Left lung (tissue), 14 donors: ENCODE measurements around the gene HUWE1. TPM values are rescaled to one million over a fixed set of nuclear protein-coding genes. Genes with fewer than 3 reads are reported as not detected.

Source experiments
- ATAC-seq: fragments of 200-7000 bp; cut with Tn5 transposase; one replicate; pipeline ENCODE4 v1.9.1; 2020; ENCODE audit warnings: moderate library complexity
- DNase-seq, 4 donors: peaks; one replicate each; pipeline ENCODE4 v3.0.0-alpha.2; 2013 to 2020
- H3K27ac ChIP-seq, 2 donors: fragments of 200-600 bp; sonication (generic) in 1 of 2; one replicate each; pipeline versions ENCODE4 v1.5.0 to v1.8.0; 2020 to 2021
- H3K27me3 ChIP-seq, 2 donors: fragments of 200-600 bp; sonication (generic) in 1 of 2; one replicate each; pipeline versions ENCODE4 v1.5.0 to v1.8.0; 2020 to 2021
- H3K36me3 ChIP-seq, 2 donors: fragments of 200-600 bp; sonication (generic) in 1 of 2; one replicate each; pipeline versions ENCODE4 v1.5.0 to v1.8.0; 2020 to 2021
- H3K4me1 ChIP-seq, 2 donors: fragments of 200-600 bp; one replicate each; pipeline ENCODE4 v1.8.0; 2021
- H3K4me3 ChIP-seq, 2 donors: fragments of 200-600 bp; sonication (generic) in 1 of 2; one replicate each; pipeline versions ENCODE4 v1.5.0 to v1.8.0; 2020 to 2021; ENCODE audit warnings: mild to moderate bottlenecking in 1 of 2
- H3K9me3 ChIP-seq, 2 donors: fragments of 200-600 bp; sonication (generic) in 1 of 2; one replicate each; pipeline versions ENCODE4 v1.5.0 to v1.8.0; 2020 to 2021
- CTCF ChIP-seq, 2 donors: fragments of 200-600 bp; sonication (generic) in 1 of 2; IDR thresholded peaks; one replicate each; pipeline versions ENCODE4 v1.5.0 to v1.8.0; 2021; ENCODE audit warnings: antibody characterized with exemption in 2 of 2
- intact Hi-C, 2 donors: fragments of 100-400 bp; cut with DNase I; formaldehyde crosslinking; loops; one replicate each; pipeline versions ENCODE4 v1.11.2 to v1.14.2; 2022
- long read RNA-seq, 12 donors: library from polyadenylated mRNA in 2 of 12; unstranded in 2 of 12; transcript quantifications; one replicate each; pipeline ENCODE4 v2.0.0 and lab custom pipeline, GENCODE V29; 2019 to 2026
- polyA plus RNA-seq, 6 donors: library from polyadenylated mRNA; unstranded; fragments of 120-200 nt; gene quantifications; one replicate each; pipeline ENCODE4 v1.2.1, GENCODE V29; 2013; ENCODE audit not compliant: insufficient read length in 6 of 6
- total RNA-seq, 2 donors: library from RNA; stranded (reverse); fragmentation: NEBNext Ultra II Directional; extraction: Animal tissue kit (Norgen Biotek cat#: 25700); gene quantifications; one replicate each; pipeline ENCODE4 v1.2.1, GENCODE V29; 2021
- donor health status: DM: no; HTN: yes; CAD: no.
- donor health status: DM: no; HTN: no; CAD: no.

Gene HUWE1
- total RNA-seq: 100 to 1,000 TPM; 163 to 200 TPM
- 100 to 1,000 TPM; 138 to 157 (median 148) TPM for polyA plus RNA-seq
- long read RNA-seq, donor 1, partial matches to known transcripts: 22 of 23 reads
- long read RNA-seq, donor 1, other reads (novel, unspliced or antisense): 0 of 23 reads
- long read RNA-seq, donor 2, partial matches to known transcripts: 5 of 6 reads
- long read RNA-seq, donor 2, other reads (novel, unspliced or antisense): 0 of 6 reads
- long read RNA-seq, donor 3: 0 reads
- long read RNA-seq, donor 4, partial matches to known transcripts: 3 of 3 reads
- long read RNA-seq, donor 4, other reads (novel, unspliced or antisense): 0 of 3 reads
- long read RNA-seq, donor 5, full-length matches to known transcripts: 1 of 6 reads
- long read RNA-seq, donor 5, partial matches to known transcripts: 5 of 6 reads
- long read RNA-seq, donor 5, other reads (novel, unspliced or antisense): 0 of 6 reads
- long read RNA-seq, donor 6: 0 reads
- long read RNA-seq, donor 7: 0 reads
- long read RNA-seq, donor 8, partial matches to known transcripts: 44 of 45 reads
- long read RNA-seq, donor 8, other reads (novel, unspliced or antisense): 0 of 45 reads
- long read RNA-seq, donor 9: 0 reads
- long read RNA-seq, donor 10, partial matches to known transcripts: 1 of 3 reads
- long read RNA-seq, donor 10, other reads (novel, unspliced or antisense): 2 of 3 reads
- long read RNA-seq, donor 11, partial matches to known transcripts: 5 of 5 reads
- long read RNA-seq, donor 11, other reads (novel, unspliced or antisense): 0 of 5 reads
- long read RNA-seq, donor 12, partial matches to known transcripts: 16 of 16 reads
- long read RNA-seq, donor 12, other reads (novel, unspliced or antisense): 0 of 16 reads

GRCh38 chrX:53686151-53686885 is at the start of gene HUWE1:
Gene HUWE1, minus strand, starts transcription at chrX:53686719. Its CDS starts 32,612 bp downstream, at chrX:53654107.
- ATAC-seq (peak; percentile 71), DNase-seq (peak; percentile 63 to 92 (median 84))
- H3K36me3 ChIP-seq: no peaks in the 10 kb centered on the region
- TF ChIP-seq CTCF (IDR thresholded peaks at IDR 0.05): no peak
- H3K9me3 ChIP-seq: no peaks in the 10 kb centered on the region
- no peaks in the 10 kb centered on the region for H3K27me3 ChIP-seq
- intact Hi-C loops: no loop called here
- peak within 1 kb of the TSS; percentile 49 to 60 for H3K4me3 ChIP-seq
- H3K27ac ChIP-seq: peak within 1 kb of the TSS; percentile 85 to 89
- H3K4me1 ChIP-seq: peaks cover 0 to 20% of the 10 kb centered on the region in 2 donors

GRCh38 chrX:53732797-53733196 is 46.3 kb upstream of the HUWE1 start:
- ATAC-seq: no peak
- no peaks in the 10 kb centered on the region for H3K27me3 ChIP-seq
- no peak for DNase-seq
- no peak overlapping the region for H3K27ac ChIP-seq
- TF ChIP-seq CTCF (IDR thresholded peaks at IDR 0.05): no peak
- intact Hi-C loops: no loop called here
- no peaks in the 10 kb centered on the region for H3K36me3 ChIP-seq
- no peaks in the 10 kb centered on the region for H3K9me3 ChIP-seq
- H3K4me1 ChIP-seq: no peaks in the 10 kb centered on the region
- no peak overlapping the region for H3K4me3 ChIP-seq

GRCh38 chrX:53729751-53730150 is 43.2 kb upstream of the HUWE1 start:
- Histone ChIP-seq H3K27me3 (no peaks in the 10 kb centered on the region), H3K4me1 (no peaks in the 10 kb centered on the region), H3K4me3 (no peak overlapping the region), H3K36me3 (no peaks in the 10 kb centered on the region), H3K27ac (no peak overlapping the region), H3K9me3 (no peaks in the 10 kb centered on the region)
- DNase-seq (no peak), ATAC-seq (no peak)
- intact Hi-C loops: no loop called here
- TF ChIP-seq CTCF (IDR thresholded peaks at IDR 0.05): no peak

- Histone ChIP-seq H3K4me3 (no peak overlapping the region), H3K27ac (no peak overlapping the region), H3K4me1 (no peaks in the 10 kb centered on the region), H3K36me3 (no peaks in the 10 kb centered on the region), H3K9me3 (no peaks in the 10 kb centered on the region), H3K27me3 (no peaks in the 10 kb centered on the region)
- no peak for DNase-seq
- no peak for TF ChIP-seq CTCF (IDR thresholded peaks at IDR 0.05)
- ATAC-seq: no peak
- intact Hi-C loops: no loop called here
Observed at GRCh38 chrX:53728506-53728905, 42.0 kb upstream of the HUWE1 start.
